Globus pallidus (tissue), 1 donor: ENCODE results near the gene CORO2B.
"Not testable (repeated sequence)": the region's sequence is repeated elsewhere in the genome, so short reads cannot be mapped to it uniquely, and the experiment has no call there.

Source experiments
- DNase-seq: peaks from one replicate; pipeline ENCODE4 v3.0.0-alpha.2; 2015; ENCODE audit warnings: low spot score

The CORO2B gene

DNA sequence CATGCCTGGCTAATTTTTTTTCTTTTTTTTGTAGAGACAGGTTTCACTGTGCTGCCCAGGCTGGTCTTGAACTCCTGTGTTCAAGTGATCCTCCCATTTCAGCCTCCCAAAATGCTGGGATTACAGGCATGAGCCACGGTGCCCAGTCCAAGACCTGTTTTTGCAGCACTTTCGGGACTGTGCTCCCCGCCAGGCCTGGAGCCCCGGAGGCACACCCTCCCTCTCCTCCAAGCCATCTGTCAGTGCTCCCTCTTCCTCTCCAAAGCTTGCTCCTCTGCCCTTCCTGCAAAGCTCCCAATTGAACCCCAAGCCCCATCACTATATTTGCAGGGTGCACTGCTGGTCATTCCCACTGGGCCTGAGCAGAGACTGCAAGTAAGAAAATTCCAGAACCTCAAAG, 98.1 kb downstream of the CORO2B start:
- DNase-seq: no peak

DNA sequence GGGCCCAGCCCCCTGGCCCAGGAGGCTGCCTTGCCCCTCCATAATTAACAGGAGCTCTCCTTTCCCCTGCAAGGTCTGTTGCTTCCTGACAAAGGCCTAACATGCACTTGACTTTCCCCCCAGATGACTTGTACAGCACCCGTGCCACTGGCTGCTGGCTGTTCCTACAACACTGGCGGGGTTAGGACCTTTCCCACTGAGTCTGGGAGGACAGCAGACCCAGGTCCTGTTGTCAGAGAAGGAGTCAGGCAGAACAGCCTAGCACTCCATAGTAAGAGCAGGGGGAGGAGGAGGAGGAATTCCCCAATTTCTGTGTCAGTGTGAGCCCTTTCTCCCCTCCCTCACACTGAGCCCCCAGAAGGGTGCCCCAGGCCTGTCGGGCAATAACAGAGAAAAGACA, 99.2 kb downstream of the CORO2B start:
- DNase-seq: no peak

GRCh38 chr15:68678746-68679145, 100.0 kb downstream of the CORO2B start:
- no peak for DNase-seq

DNA sequence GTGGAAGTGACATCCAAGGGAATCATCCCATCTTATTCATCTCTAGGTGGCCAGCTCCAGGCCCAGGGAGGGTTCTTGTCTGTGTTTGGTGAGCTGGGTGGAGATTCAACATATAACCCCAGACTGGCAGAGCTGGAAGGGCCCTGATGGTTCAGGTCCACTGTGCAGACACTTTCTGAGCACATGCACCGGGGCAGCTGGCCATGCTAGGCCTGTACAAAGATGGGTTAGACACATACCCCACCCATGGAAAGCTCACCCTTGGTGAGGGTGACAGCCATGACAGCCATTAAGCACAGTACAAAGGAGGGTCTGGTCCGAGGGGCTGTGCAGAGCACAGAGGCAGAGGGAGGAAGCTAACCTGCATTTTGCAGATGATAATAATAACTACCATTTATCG, 100.4 kb downstream of the CORO2B start:
- no peak for DNase-seq

DNA sequence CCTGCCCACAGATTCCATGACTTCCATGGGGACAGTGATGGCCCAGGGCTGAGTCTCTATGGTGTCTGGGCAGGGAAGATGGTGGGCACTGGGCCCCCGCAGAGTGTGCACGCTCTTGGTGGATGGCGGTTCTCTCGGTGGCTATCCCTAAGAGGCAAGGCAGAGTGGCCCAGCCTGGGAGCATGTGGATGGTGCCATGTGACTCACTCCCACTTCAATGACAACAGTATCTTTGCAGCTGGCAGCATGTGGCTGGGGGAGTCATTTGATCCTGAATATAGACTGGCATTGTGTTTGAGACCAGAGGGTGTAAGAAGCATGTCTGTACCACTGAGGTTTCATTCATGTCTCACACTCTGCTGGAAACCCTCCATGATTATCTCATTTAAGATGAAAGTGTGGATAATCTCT, 101.2 kb downstream of the CORO2B start:
- peak; percentile 98 for DNase-seq

DNA sequence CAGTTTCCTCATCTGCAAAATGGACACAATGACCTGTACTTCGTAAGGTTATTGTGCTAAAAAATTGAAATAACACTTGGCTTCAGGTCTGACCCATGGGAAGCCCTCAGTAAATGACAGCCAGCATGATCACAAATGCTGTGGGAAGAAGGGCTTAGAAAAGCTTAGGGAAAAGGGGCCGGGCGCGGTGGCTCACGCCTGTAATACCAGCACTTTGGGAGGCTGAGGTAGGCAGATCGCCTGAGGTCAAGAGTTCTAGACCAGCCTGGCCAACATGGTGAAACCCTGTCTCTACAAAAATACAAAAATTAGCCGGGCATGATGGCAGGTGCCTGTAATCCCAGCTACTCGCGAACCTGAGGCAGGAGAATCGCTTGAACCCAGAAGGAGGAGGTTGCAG, 102.0 kb downstream of the CORO2B start:
- not testable (repeated sequence) for DNase-seq

DNA sequence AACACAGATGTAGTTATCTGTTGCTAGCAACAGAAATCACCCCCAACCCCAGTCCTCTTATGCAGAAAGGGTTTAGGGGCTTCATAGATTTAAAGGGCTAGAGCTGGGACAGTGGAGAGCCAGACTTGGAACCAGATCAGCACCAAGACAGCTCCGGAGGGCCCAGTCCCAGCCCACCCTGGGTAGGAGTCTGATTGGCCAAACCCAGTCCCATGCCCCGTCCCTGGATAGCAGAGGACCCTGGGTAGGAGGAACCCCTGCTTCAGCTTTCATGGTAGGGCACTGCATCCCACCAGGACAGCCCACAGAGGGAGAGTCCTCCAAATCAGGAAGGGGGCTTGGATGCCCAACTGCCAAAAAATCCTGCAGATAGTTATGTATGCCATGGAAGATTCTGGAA, 103.0 kb downstream of the CORO2B start:
- DNase-seq: no peak

GRCh38 chr15:68682330-68682729, 103.5 kb downstream of the CORO2B start:
- peak; percentile 75 for DNase-seq

DNA sequence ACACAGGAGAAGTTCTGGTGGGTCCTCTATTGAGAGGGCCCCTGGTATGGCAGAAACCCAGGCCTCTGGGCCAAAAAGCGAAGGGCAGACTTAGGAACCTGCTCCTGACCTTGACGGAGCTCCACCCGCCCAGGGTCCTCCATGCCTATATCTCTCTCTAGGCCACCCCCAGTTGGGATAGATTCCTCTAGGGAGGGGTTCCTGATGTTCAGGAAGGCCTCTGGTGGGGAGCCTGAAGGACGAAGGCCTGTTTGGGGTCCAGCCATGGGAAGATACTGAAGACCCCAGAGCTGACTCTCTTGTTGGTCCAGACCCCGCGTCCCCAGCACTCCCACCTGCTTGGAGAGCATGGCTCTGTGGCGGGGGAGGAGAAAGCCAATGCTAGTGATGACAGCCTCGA, 104.2 kb downstream of the CORO2B start:
- DNase-seq: no peak

DNA sequence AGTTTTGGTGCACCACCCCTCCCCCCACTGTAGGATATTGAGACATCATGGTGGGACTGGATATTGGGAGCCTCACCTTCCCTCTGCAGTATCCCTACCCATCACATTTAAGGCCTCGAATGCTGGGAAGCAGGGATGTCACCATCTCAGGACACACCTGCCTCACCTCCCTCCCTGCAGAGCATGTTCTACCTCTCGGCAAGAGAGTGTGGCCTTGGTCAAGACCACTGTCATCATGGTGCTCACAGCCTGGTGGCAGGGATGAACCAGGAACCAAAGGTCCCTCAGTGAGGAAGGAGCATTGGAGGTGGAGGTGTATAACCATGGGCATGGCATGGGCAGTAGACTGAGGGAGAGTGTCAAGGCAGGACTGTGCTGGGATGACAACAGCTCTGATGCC, 104.8 kb downstream of the CORO2B start:
- DNase-seq: no peak

DNA sequence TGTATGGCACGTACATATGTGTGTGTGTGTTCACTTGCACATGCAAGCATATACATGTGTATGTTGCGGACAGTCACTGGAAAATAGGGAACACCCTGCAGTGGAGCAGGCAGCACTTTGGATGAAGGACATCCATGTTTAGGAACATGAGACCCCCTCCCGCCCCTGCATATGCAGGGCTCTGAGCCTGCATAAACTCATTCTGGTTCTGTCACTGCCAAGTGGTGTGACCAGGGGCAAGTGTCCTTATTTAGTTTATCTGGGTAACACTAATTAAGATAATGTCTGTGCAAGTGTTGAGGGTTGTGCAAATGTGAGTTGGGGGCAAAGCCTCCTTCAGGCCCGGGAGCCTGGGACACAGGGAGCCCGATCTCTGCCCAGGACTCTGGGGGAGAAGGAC, 105.7 kb downstream of the CORO2B start:
- DNase-seq: no peak

- DNase-seq: no peak
Measured at GRCh38 chr15:68687136-68687735, 108.4 kb downstream of the CORO2B start.

DNA sequence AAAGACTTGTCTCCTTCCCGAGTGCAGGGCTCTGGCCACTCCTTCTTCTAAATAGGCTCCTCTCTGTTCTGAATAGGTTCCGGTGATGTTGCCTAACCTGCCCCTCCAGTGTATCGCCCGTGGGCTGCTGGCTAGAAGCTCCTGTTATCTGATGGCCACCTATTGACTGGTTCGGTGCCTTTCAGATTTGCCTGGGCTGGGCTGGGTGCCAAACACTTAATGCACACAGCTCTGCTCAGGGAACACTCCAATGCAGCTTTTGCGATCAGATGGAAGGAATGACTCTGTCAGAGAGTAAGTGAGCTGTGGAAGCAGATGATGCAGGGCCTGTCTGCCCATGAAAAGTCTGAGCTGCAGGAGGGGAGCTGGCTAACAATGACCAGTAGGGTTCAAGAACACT, 112.9 kb downstream of the CORO2B start:
- no peak for DNase-seq

DNA sequence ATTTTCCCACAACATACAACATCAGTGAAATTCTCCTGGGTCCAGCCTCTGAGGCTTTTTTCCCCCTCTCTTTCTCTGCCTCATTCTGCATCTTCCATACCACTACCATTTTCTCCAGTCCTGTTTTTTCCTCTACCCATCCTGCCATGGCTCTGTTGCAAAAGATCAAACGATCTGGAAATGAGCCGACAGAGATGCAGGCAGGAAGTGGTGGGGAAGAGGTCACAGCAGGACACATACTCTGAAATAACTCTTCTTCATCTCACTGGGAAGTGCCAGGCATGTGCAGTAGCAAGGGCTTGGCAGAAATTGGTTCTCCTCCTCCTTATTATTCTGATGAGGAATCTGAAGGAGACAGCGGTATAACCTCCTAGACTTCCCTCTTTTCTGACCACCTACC, 114.3 kb downstream of the CORO2B start:
- no peak for DNase-seq

- no peak for DNase-seq
Measured at GRCh38 chr15:68694111-68694510, 115.3 kb downstream of the CORO2B start.

- no peak for DNase-seq
Measured at GRCh38 chr15:68695061-68695595, 116.3 kb downstream of the CORO2B start.

DNA sequence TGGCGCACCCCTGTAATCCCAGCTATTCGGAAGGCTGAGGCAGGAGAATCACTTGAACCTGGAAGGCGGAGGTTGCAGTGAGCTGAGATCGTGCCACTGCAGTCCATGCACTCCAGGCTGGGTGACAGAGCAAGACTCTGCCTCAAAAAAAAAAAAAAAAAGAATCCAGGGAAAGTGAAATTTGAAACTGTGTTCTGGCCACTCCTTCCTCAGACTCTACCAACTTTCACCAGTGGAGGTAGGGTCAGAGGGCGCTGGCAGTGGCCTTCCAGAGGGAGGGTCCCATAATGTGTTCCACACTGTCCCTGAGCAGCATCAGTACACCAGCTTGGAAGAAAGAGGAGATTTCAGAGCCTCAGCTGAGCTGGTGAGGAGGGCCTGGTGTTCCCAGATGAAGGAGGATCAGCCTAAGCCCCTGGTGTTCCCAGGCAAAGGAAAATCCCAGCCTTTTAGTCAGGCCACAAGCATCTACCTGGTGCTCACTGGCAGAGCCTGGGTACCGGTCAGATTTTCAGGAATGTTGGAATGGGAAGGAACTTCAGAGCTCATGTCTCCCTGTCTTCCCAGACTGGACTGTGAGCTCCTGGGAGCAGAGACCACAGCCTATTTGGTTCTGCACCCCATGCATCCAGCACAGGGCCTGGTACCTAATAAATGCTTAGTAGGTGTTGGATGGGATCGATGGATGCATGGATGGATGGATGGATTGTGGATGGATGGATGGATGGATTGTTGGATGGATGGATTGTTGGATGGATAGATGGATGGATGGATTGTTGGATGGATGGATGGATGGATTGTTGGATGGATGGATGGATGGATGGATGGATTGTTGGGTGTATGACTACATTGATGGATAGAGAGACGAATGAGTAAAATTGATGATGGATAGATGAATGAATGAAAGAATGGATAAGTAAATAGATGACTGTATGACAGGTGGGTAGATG, 117.9 kb downstream of the CORO2B start:
- DNase-seq: no peak

DNA sequence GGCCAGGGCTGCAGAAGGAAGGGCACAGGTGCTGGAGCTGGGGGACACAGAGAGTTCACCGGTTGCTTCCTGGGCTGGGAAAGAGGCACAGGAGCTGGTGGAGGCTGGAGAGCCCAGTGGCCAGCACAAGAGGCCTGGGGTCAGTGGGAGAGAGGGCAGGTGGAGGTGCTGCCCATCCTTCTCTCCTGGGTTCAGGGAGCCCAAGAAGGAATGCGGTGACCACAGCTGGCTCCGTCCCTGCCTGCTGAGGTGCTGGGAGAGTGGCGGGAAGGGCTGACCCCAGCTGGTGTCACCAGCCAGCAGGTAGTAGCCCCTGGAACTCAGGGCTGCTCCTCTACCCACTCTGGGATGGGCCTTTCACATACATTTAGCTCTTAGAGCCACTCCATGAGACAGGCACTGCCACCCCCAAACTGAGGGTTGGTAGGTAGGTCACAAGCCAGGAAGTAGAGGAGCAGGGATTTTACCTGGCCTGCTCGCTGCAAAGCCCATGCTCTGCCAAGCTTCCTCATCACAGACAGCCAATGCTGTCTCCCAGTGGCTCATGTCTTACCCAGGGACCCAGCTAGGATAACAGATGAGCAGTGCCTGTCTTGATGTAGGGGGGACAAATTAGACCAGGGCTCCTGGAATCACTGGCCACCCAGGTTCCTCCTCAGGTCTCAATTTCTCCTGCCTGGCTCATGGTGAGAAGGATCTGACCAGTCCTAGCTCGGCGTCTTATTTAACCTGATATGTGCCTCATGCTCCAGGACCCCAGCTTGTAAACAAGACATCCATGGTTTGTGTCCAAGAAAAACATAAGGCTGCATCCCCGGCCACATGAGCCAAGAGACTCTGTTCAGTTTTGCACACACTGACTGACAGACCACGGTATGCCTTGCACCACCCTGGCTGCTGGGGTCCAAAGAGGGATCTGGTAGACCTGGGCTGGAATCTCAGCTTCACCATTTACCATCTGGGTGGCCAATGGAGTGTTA, 119.2 kb downstream of the CORO2B start:
- DNase-seq: no peak

DNA sequence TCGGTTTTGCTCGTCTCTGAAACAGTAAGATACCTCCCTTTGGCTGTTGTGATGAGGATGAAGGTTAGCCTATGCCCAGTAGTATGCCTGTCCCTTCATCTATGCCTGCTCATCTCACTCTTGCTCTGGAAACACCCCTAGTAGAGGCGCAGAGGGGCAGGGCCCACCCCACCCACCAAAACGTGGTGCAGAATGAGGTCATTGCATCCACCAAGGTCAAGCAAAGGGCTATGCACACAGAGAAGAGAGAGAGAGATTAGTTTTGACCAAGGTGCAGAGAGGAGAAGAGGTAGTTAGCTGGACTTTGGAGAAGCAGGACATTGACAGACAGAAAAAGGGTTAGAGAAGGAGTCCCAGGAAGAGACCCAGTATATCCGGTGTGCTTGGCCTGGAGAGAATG, 119.9 kb downstream of the CORO2B start:
- DNase-seq: no peak

GRCh38 chr15:68699124-68699880, 120.5 kb downstream of the CORO2B start:
- no peak for DNase-seq

DNA sequence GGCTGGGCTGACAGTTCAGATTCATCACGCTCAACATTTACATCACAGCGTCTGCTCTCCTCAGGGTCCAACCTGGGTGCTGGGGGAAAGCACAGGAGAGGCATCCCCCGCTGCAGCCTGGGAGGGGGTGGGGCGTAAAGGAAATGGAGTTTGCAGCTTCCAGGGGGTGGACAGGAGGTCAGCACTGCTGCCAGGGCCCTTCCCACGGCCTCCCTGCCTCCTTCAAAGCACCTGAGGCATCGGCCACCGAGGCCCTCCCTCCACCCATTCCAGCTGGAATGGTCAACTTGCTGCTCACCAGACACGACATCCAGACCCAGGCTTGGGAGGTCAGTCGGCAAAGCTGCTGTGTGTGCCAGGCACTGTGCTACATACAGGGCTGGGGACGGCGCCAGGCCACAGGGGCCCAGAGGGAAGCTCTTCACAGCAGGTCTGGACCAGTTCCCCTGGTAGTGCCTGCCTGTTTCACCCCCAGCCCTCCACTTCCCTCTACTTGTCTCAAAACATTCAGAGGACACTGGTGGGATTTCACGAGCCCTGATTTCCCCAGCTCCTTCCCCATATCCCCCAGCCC, 121.2 kb downstream of the CORO2B start:
- peak; percentile 82 for DNase-seq
